ENCODE results near the gene AMN.

The AMN gene

DNA sequence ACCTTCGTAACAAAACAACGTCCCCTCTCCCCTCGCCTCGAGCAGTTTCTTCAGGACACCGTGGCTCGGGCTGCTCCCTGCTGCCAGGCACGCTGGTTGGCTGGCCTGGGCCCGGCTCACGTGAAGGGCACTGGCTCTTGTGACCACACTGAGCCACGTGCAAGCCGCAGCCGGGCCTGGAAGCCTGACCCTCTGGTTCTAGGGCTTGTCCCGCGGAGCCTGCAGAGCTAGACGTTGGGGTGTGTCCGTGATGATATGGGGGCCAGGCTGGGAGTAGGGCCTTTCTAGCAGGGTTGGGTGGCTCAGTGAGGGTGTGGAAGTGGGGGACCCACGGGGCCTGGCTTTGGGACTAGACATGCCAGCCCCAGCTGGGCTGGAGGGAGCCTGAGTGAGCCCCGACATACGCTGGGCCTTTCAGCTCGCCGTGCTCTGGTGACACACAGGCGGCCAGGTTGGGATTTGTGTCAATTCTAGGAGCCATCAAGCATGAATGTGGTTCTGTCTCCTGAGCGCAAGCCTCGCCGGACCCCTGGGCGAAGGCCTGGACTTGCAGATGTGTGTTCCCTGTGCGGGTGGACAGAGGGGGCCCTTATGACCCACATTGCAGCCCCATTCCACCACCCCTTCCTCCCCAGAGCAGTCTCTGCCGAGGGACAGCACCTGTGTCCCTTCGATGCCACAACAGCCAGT lies 13.6 kb upstream of the AMN start:
- Histone ChIP-seq H3K27me3 (replicated peaks; ENCODE audit: insufficient read depth, low read length) (no peaks in the 10 kb centered on the region), H3K4me2 (ENCODE audit: low read depth, low read length) (no peak overlapping the region), H3K4me1 (ENCODE audit: low read length) (no peaks in the 10 kb centered on the region), H3F3A (ENCODE audit: insufficient read depth, low read length) (no peaks in the 10 kb centered on the region), H4K20me1 (ENCODE audit: insufficient read depth, low read length) (no peaks in the 10 kb centered on the region), H3K36me3 (replicated peaks; ENCODE audit: insufficient read depth, low read length) (no peaks in the 10 kb centered on the region), H3K27ac (ENCODE audit: low read length) (no peak overlapping the region), H3K9ac (ENCODE audit: low read length) (no peak overlapping the region), H3K4me3 (ENCODE audit: low read length) (no peak overlapping the region), H3K9me2 (replicated peaks; ENCODE audit: insufficient read depth, low read length) (no peaks in the 10 kb centered on the region), H3K9me3 (replicated peaks; ENCODE audit: insufficient read depth, low read length) (no peaks in the 10 kb centered on the region), H3K79me2 (ENCODE audit: low read length) (no peaks in the 10 kb centered on the region), H2AFZ (ENCODE audit: low read length) (no peak overlapping the region)
- TF ChIP-seq EZH2phosphoT487 (IDR thresholded peaks at IDR 0.05; ENCODE audit: low read length) (no peak), EZH2 (optimal IDR thresholded peaks at IDR 0.05; ENCODE audit: low read depth, low read length) (no peak)
- TF ChIP-seq, protein P1, sequence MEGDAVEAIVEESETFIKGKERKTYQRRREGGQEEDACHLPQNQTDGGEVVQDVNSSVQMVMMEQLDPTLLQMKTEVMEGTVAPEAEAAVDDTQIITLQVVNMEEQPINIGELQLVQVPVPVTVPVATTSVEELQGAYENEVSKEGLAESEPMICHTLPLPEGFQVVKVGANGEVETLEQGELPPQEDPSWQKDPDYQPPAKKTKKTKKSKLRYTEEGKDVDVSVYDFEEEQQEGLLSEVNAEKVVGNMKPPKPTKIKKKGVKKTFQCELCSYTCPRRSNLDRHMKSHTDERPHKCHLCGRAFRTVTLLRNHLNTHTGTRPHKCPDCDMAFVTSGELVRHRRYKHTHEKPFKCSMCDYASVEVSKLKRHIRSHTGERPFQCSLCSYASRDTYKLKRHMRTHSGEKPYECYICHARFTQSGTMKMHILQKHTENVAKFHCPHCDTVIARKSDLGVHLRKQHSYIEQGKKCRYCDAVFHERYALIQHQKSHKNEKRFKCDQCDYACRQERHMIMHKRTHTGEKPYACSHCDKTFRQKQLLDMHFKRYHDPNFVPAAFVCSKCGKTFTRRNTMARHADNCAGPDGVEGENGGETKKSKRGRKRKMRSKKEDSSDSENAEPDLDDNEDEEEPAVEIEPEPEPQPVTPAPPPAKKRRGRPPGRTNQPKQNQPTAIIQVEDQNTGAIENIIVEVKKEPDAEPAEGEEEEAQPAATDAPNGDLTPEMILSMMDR (IDR thresholded peaks at IDR 0.05; ENCODE audit: low read length), result no peak
- DNase-seq, result no peak

DNA sequence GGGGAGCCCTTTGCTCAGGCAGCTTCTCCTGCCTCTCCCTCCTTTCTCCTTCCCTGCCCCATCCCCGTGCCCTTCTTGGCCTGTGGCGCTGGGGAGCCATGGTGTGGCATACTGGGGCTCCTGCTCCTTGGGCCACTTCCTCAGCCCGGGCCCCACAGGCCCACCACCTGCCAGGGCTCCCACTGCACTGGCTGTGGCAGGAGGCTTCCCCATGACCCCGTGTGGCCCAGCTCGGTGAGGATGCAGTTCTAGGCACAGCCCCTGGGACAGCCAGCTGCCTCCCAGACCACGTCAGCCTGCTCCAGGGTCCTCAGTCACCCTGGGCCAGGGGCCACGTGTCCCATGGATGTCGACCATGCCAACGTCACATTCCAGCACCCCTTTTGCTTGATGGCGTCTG lies 13.0 kb upstream of the AMN start:
- TF ChIP-seq EZH2phosphoT487 (IDR thresholded peaks at IDR 0.05; ENCODE audit: low read length), result no peak
- TF ChIP-seq, protein P1 (IDR thresholded peaks at IDR 0.05; ENCODE audit: low read length), result no peak
- no peak for TF ChIP-seq EZH2 (optimal IDR thresholded peaks at IDR 0.05; ENCODE audit: low read depth, low read length)
- no peaks in the 10 kb centered on the region for H3K9me2 ChIP-seq (replicated peaks; ENCODE audit: insufficient read depth, low read length)
- H3K4me2 ChIP-seq (ENCODE audit: low read depth, low read length), result no peak overlapping the region
- no peaks in the 10 kb centered on the region for H3K4me1 ChIP-seq (ENCODE audit: low read length)
- DNase-seq, result no peak
- no peaks in the 10 kb centered on the region for H3F3A ChIP-seq (ENCODE audit: insufficient read depth, low read length)
- no peak overlapping the region for H3K4me3 ChIP-seq (ENCODE audit: low read length)
- H4K20me1 ChIP-seq (ENCODE audit: insufficient read depth, low read length), result no peaks in the 10 kb centered on the region
- H3K9me3 ChIP-seq (replicated peaks; ENCODE audit: insufficient read depth, low read length), result no peaks in the 10 kb centered on the region
- H3K9ac ChIP-seq (ENCODE audit: low read length), result no peak overlapping the region
- H3K79me2 ChIP-seq (ENCODE audit: low read length), result no peaks in the 10 kb centered on the region
- no peaks in the 10 kb centered on the region for H3K27me3 ChIP-seq (replicated peaks; ENCODE audit: insufficient read depth, low read length)
- H3K27ac ChIP-seq (ENCODE audit: low read length), result no peak overlapping the region
- H3K36me3 ChIP-seq (replicated peaks; ENCODE audit: insufficient read depth, low read length), result no peaks in the 10 kb centered on the region
- H2AFZ ChIP-seq (ENCODE audit: low read length), result no peak overlapping the region

DNA sequence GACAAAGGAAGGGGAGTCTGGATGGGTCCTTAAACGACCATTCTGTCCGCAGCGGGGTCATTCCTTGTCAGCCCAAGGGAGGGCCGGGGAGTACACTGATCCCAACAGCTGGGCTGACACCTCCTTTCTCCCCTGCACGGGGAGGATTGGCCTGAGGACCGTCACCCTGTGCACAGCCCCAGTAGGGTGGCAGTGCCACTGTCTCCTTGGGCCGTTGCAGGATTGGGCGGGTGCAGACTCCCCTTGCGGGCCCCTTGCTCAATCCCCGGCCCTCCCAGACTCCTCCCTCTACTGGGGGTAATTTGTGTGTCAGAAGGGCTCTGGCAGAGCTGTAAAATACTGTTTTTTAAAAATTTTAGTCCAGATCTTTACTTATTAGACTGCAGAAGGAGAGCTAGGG lies 12.6 kb upstream of the AMN start:
- Histone ChIP-seq H3K4me2 (ENCODE audit: low read depth, low read length) (no peak overlapping the region), H4K20me1 (ENCODE audit: insufficient read depth, low read length) (no peaks in the 10 kb centered on the region), H3K9me3 (replicated peaks; ENCODE audit: insufficient read depth, low read length) (no peaks in the 10 kb centered on the region), H3K4me3 (ENCODE audit: low read length) (no peak overlapping the region), H3K27ac (ENCODE audit: low read length) (no peak overlapping the region), H3K36me3 (replicated peaks; ENCODE audit: insufficient read depth, low read length) (no peaks in the 10 kb centered on the region), H3K9me2 (replicated peaks; ENCODE audit: insufficient read depth, low read length) (no peaks in the 10 kb centered on the region), H3K27me3 (replicated peaks; ENCODE audit: insufficient read depth, low read length) (no peaks in the 10 kb centered on the region), H2AFZ (ENCODE audit: low read length) (no peak overlapping the region), H3F3A (ENCODE audit: insufficient read depth, low read length) (no peaks in the 10 kb centered on the region), H3K9ac (ENCODE audit: low read length) (no peak overlapping the region), H3K4me1 (ENCODE audit: low read length) (no peaks in the 10 kb centered on the region), H3K79me2 (ENCODE audit: low read length) (no peaks in the 10 kb centered on the region)
- no peak for DNase-seq
- TF ChIP-seq EZH2 (optimal IDR thresholded peaks at IDR 0.05; ENCODE audit: low read depth, low read length), result no peak
- TF ChIP-seq, protein P1 (IDR thresholded peaks at IDR 0.05; ENCODE audit: low read length), result no peak
- no peak for TF ChIP-seq EZH2phosphoT487 (IDR thresholded peaks at IDR 0.05; ENCODE audit: low read length)

Measured in MM.1S (cell line).